Stimulated activated CD4-positive, alpha-beta T cell treated with anti-CD3 and anti-CD28 coated beads, Interleukin-1b, Interleukin-23, amount 100 ng/mL, for 24 hours (primary cell): ENCODE results near the gene LARP4B.

Experiments
- DNase-seq, 4 experiments: peaks; one replicate each; pipeline ENCODE4 v3.0.0-alpha.2; 2020; ENCODE audit warnings: low read depth in 4 of 4, low spot score in 1 of 4

LARP4B gene

GRCh38 chr10:931326-932318 is at the start of gene LARP4B:
Gene LARP4B (minus strand): TSS chr10:931705. CDS start chr10:885721, 45,984 bp downstream.
- DNase-seq, result peak; percentile 83 to 94 (median 90)

DNA sequence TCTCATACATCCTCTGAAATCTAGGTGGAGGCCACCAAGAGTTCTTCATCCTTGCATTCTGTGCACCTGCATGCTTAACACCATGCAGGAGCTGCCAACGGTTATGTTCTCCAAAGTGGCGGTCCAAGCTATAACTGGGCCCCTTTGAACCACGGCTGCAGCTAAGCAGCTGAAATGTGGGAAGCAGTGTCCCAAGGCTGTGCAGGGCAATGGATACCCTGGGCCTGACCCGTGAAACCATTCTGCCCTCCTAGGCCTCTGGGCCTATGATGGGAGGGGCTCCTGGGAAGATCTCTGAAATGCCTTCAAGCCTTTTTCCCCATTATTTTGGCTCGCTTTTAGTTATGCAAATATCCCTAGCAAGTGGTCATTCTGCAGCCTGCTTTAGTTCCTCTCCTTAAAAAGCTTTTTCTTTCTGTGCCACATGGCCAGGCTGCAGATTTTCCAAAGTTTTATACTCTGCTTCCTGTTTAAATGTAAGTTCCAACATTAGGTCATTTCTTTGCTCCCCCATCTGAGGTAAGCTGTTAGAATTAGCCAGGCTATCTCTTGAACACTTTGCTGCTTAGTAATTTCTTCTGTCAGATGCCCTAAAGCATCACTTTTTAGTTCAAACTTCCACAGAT is 49.1 kb upstream of the LARP4B start:
- no peak for DNase-seq

GRCh38 chr10:978826-979421 is 47.4 kb upstream of the LARP4B start:
- no peak for DNase-seq

DNA sequence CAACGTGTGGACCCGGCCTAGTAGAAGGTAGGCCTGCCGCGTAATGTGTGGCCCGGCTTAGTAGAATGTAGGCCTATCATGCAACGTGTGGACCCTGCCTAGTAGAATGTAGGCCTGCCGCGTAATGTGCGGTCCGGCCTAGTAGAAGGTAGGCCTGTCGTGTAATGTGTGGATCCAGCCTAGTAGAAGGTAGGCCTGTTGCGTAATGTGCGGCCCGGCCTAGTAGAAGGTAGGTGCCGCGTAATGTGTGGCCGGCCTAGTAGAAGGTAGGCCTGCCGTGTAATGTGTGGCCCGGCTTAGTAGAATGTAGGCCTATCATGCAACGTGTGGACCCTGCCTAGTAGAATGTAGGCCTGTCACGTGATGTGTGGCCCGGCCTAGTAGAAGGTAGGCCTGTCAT is 44.8 kb upstream of the LARP4B start:
- no peak for DNase-seq

GRCh38 chr10:974785-975074 is 43.2 kb upstream of the LARP4B start:
- DNase-seq, result no peak

- no peak for DNase-seq
These were observed 42.7 kb upstream of the LARP4B start for GRCh38 chr10:974038-974784.

DNA sequence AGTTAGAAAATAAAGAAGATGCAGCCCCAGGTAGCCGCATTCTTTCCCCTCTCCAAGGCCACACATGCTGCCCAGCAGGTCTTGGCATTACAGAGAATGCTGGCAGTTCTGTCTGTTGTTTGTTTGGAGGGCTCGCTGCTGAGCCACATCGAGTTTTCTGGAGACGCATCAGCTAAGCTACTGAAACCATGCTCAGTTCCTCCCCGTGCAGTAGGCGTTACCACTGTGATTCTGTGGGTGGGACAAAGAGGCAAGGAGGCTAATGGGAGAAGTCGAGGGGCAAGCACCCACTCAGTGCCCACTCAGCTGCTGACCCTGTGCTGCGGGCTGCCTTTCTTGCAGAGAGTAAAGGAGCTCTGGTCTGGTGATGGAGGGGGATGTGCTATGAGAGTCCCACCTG is 41.3 kb upstream of the LARP4B start:
- DNase-seq, result no peak

DNA sequence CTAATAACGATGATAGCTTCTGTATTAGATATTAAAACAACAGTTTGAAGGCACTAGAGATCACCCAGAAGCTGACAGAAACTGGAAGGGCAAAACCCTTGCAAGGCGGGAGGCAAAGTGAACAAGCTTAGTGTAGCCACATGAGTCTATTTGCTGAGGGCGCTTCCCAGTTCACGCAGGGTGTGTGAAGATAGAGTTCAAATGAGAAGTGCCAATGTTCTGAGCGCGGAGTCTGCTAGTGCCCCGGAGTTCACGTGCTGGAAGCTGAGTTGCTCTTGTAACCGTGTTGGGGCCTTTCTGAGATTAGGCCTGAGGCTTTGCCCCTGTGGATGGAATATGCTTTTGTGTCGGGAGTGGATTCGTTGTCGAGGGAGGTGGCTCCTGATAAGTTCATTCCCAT is 40.1 kb upstream of the LARP4B start:
- DNase-seq, result no peak

GRCh38 chr10:971150-971542 is 39.6 kb upstream of the LARP4B start:
- no peak for DNase-seq

GRCh38 chr10:970311-971149 is 39.0 kb upstream of the LARP4B start:
- DNase-seq, result no peak

DNA sequence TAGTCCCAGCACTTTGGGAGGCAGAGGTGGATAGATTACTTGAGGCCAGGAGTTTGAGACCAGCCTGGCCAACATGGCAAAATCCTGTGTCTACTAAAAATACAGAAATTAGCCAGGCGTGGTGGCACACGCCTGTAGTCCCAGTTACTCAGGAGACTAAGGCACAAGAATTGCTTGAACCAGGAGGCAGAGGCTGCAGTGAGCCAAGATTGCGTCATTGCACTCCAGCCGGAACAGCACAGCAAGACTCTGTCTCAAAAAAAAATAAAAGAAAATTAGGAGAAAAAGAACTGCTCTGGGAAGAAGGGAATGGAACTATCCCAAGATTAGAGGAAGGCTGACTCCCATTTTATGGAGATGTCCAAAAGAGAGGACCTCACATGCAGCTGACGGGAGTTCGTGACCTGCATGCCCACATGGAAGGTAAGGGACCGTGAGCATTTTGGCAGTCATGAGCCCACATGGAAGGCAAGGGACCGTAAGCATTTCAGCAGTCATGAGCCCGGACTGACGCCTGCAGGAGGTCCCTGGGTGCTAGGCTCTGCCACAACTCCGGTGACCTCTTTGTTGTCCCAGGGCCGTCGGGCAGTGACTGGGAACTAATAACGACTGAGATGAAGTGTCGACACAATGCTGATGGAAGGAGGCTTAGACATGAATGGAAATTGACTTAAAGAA is 38.1 kb upstream of the LARP4B start:
- DNase-seq, result no peak

GRCh38 chr10:968546-969199 is 37.2 kb upstream of the LARP4B start:
- no peak for DNase-seq

GRCh38 chr10:966466-967235 is 35.1 kb upstream of the LARP4B start:
- no peak for DNase-seq

DNA sequence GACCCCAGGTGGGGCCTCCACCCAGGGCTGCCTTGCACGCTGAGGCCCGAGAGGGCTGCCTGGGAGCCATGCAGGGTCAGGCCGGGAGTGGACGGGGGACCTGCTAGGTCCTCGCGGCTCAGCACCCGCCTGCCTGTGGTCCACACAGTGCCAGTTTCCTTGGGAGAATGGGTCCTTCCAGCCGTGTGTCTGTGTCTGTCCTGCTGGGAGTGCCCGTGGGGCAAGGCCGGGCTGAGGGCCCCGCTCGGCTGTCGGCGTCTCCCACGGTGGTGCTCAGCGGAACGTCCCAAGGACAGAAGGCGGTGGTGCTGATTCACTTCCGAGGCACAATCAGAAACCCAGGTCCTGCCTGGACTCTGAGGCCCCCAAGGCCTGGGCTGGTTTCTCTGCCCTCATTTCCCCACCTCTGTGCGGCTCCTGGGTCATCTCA is 33.5 kb upstream of the LARP4B start:
- no peak for DNase-seq

DNA sequence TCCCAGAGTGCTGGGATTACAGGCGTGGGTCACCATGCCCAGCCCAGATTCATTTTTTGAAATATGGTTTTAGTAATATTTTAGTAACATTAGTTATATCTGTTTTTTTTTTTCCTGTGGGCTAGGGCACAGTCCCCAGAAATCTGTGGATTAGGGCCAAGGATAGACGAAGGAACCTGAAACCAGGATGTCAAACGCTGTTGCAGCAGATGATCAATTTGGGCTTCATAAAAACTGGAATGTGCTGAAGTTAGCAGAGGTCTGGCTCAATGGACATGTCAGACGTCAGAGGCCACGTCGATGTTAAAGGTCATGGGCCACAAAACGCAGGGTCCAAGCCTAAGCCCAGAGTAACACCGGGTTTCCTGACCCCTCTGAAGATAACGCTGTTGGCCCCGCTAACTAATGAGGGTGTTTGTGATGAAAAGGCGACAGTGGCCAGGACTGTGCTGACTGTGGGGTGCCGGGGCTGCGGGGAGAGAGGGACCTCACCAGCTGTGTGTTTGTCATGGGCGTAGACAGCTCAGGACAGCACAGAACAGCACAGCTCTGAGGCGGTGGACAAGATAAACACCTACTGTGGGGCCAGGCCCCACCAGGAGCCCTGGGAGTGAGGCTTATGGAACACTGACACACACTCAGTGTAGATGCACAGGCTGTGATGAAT is 32.9 kb upstream of the LARP4B start:
- no peak for DNase-seq

DNA sequence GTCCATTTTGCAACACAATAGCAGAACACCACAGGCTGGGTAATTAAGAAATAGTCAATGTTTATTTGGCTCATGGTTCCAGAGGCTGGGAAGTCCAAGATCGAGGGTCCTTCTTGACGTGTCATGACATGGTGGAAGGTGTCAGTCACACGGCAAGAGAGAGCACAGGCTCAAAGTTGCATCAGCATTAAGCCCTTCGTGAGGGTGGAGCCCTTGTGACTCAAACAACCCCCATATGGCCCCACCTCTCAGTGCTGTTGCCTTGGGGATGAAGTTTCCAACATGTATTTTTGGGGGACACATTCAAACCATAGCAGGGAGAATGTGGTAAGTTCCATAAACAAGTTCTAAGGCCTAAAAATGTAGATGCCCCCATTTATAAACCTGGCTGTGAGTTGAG is 32.1 kb upstream of the LARP4B start:
- no peak for DNase-seq

DNA sequence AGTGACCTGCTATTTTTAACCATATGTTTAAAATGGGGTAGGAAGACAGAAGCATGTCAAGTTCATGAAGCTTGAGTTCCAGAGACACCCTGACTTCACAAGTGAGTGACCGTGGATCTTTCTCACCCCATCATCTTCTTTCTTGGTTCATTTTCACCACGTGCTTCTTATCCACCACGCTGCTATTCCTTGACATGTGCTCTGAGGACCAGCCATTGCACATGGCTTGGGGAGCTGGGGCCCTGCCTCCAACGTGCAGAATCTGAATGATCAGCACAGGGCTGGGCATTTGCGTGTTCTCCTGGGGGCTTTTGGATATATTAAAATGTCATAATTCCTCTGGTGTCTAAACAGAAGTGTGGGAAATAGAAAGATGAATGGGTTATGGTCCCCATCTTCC is 31.7 kb upstream of the LARP4B start:
- DNase-seq, result no peak

DNA sequence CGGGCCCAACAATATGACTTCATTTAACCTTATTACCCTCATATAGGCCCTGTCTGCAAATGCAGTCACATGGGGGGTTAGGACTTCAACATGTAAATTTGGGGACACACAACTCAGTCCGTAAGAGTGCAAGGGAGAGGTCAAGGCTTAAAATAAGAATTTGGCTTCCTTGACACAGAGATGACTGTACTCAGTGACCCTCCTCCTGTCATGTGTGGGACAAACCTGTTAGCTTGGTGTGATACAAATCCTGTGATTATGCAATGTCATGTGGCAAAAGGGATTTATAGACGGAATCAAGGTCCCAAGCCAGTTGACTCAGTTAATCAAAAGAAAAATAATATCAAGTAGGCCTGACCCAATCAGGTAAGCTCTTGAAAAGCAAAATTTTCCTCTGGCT is 30.8 kb upstream of the LARP4B start:
- no peak for DNase-seq
